CD14-positive monocyte (primary cell): ENCODE results near the gene MAGEL2. TPM values are rescaled to one million over a fixed set of nuclear protein-coding genes. Genes with fewer than 3 reads are reported as not detected.

ENCODE experiments used
- DNase-seq, 3 donors: peaks; one replicate each; pipeline ENCODE4 v3.0.0-alpha.2; 2011 to 2022
- H2AFZ ChIP-seq: 2 replicates; pipeline ENCODE4 v1.6.0; 2012; ENCODE audit warnings: mild to moderate bottlenecking, low read depth, low read length, inconsistent platforms; ENCODE audit not compliant: insufficient read depth, poor library complexity, severe bottlenecking
- H3K27ac ChIP-seq, 2 donors: 1 replicate in 1 of 2; 2 replicates in 1 of 2; pipeline ENCODE4 v1.5.1; 2012 to 2013; ENCODE audit warnings: low read length in 2 of 2, control low read depth in 1 of 2, inconsistent platforms in 1 of 2, low read depth in 1 of 2, mild to moderate bottlenecking in 1 of 2
- H3K27me3 ChIP-seq, 2 donors: one replicate each; pipeline versions ENCODE4 v1.6.0 to v1.6.1; 2011 to 2013; ENCODE audit warnings: low read length in 2 of 2; ENCODE audit not compliant: control insufficient read depth in 2 of 2, insufficient read depth in 2 of 2
- H3K36me3 ChIP-seq, 2 donors: replicated peaks in 1 of 2; 1 replicate in 1 of 2; 2 replicates in 1 of 2; pipeline versions ENCODE4 v1.5.1 to v1.6.1; 2012 to 2013; ENCODE audit warnings: low read length in 2 of 2, control low read depth in 1 of 2, inconsistent platforms in 1 of 2, mild to moderate bottlenecking in 1 of 2; ENCODE audit not compliant: insufficient read depth in 2 of 2, control insufficient read depth in 1 of 2
- H3K4me1 ChIP-seq, 2 donors: 1 replicate in 1 of 2; 2 replicates in 1 of 2; pipeline versions ENCODE4 v1.5.1 to v1.6.1; 2012 to 2013; ENCODE audit warnings: low read length in 2 of 2, control low read depth in 1 of 2, inconsistent platforms in 1 of 2, mild to moderate bottlenecking in 1 of 2, moderate library complexity in 1 of 2; ENCODE audit not compliant: insufficient read depth in 2 of 2, control insufficient read depth in 1 of 2
- H3K4me2 ChIP-seq: replicated peaks from 2 replicates; pipeline ENCODE3; 2012; ENCODE audit warnings: low read length, moderate library complexity, mild to moderate bottlenecking; ENCODE audit not compliant: poor library complexity, severe bottlenecking; ENCODE audit errors: extremely low read depth
- H3K4me3 ChIP-seq, 3 experiments: fragments of 200-600 bp in 1 of 3; sonication (generic) in 1 of 3; replicated peaks in 1 of 3; 1 replicate in 2 of 3; 2 replicates in 1 of 3; pipeline ENCODE4 v1.5.1; 2011 to 2013; ENCODE audit warnings: low read length in 3 of 3, mild to moderate bottlenecking in 3 of 3, control low read depth in 2 of 3, low read depth in 2 of 3, inconsistent platforms in 1 of 3, moderate library complexity in 1 of 3
- H3K79me2 ChIP-seq: 2 replicates; pipeline ENCODE4 v1.6.0; 2012; ENCODE audit warnings: mild to moderate bottlenecking, control low read depth, inconsistent platforms, low read length, moderate library complexity; ENCODE audit not compliant: insufficient read depth
- H3K9ac ChIP-seq: 2 replicates; pipeline ENCODE4 v1.6.0; 2017; ENCODE audit warnings: low read length, mild to moderate bottlenecking; ENCODE audit not compliant: insufficient read depth, poor library complexity, severe bottlenecking
- H3K9me3 ChIP-seq, 2 donors: replicated peaks in 1 of 2; 1 replicate in 1 of 2; 2 replicates in 1 of 2; pipeline versions ENCODE4 v1.5.1 to v1.6.1; 2012 to 2013; ENCODE audit warnings: low read length in 2 of 2, control low read depth in 1 of 2; ENCODE audit not compliant: control insufficient read depth in 1 of 2, insufficient read depth in 1 of 2
- H4K20me1 ChIP-seq: 2 replicates; pipeline ENCODE4 v1.6.0; 2012; ENCODE audit warnings: mild to moderate bottlenecking, low read length, control low read depth, moderate library complexity; ENCODE audit not compliant: insufficient read depth
- H3K27ac Mint-ChIP-seq, 7 donors: one replicate each; pipeline ENCODE4 v1.8.0; 2020; ENCODE audit warnings: mild to moderate bottlenecking in 7 of 7, mixed read lengths in 7 of 7, moderate library complexity in 6 of 7, inconsistent platforms in 2 of 7
- H3K27me3 Mint-ChIP-seq, 3 donors: one replicate each; pipeline ENCODE4 v1.8.0; 2021 to 2022; ENCODE audit warnings: low read depth in 3 of 3, mild to moderate bottlenecking in 3 of 3, mixed read lengths in 3 of 3, moderate library complexity in 3 of 3, inconsistent platforms in 1 of 3
- H3K36me3 Mint-ChIP-seq, 2 donors: one replicate each; pipeline ENCODE4 v1.8.0; 2020; ENCODE audit warnings: mixed read lengths in 2 of 2, inconsistent platforms in 1 of 2, mild to moderate bottlenecking in 1 of 2
- H3K4me1 Mint-ChIP-seq: one replicate; pipeline ENCODE4 v1.8.0; 2020; ENCODE audit warnings: mild to moderate bottlenecking, mixed read lengths
- H3K4me3 Mint-ChIP-seq, 2 donors: one replicate each; pipeline ENCODE4 v1.8.0; 2020; ENCODE audit warnings: mild to moderate bottlenecking in 2 of 2, mixed read lengths in 2 of 2, moderate library complexity in 1 of 2
- H3K9me3 Mint-ChIP-seq, 7 donors: one replicate each; pipeline ENCODE4 v1.8.0; 2020 to 2022; ENCODE audit warnings: mixed read lengths in 7 of 7, mild to moderate bottlenecking in 6 of 7, moderate library complexity in 6 of 7, inconsistent platforms in 2 of 7
- WGBS: methylation state at CpG from one replicate; pipeline ENCODE4 v1.1.5; 2013; ENCODE audit warnings: missing lambda C conversion rate; ENCODE audit not compliant: insufficient coverage; 5-methylcytosine and 5-hydroxymethylcytosine counted together
- intact Hi-C, 2 donors: fragments of 100-400 bp; cut with micrococcal nuclease; formaldehyde crosslinking; loops; one replicate each; pipeline versions ENCODE4 v1.15.0 to v1.15.1; 2023
- polyA plus RNA-seq, 3 donors: library from polyadenylated mRNA; depleted of rRNA in 1 of 3; unstranded in 2 of 3; stranded (reverse) in 1 of 3; fragments of 300-500 nt in 2 of 3; fragments of >200 nt in 1 of 3; fragmentation: Illumina TruSeq in 2 of 3; gene quantifications; 1 replicate in 2 of 3; 2 replicates in 1 of 3; pipeline ENCODE4 v1.2.3, GENCODE V29; 2012 to 2021
- TF ChIP-seq, protein P1 (sequence below): fragments of 200-600 bp; IDR thresholded peaks from one replicate; pipeline ENCODE4 v1.8.0; 2022; ENCODE audit warnings: antibody characterized with exemption, mild to moderate bottlenecking

The MAGEL2 gene
- polyA plus RNA-seq, 3 donors, result not detected

DNA sequence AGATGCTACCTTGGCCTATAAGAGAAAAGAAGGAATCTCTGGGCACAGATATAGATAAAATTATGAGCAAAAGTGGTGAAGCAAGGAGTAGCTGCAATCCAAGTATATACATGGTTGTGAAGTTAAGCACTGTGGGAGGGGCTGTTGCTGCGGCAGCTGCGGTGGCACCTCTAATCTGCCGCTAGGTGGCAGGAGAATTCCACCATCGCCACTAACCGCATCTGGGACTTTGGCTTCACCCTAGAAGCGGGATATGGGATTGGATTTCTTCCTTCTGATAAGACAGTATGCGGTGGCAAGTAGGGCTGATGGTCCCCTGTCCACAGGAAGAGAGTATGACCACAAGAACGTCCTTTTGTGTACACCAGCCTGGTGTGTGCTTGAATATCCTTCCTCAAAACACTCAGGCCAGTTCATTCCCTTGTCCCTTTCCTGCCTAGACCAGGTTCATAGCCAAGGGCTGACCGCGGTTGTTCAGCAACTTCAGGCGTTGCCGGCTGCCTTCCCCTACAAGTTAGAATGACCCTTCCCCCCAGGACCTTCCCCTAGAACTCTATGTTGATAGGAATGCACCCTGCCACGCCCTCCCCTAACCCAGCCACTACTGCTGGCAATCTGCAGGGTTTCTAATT is 5.1 kb downstream of the MAGEL2 start:
- Histone ChIP-seq H3K4me2 (no peak overlapping the region), H3K79me2 (no peaks in the 10 kb centered on the region), H3K27ac (no peak overlapping the region), H3K27me3 (peaks cover 0 to 5% of the 10 kb centered on the region in 2 donors), H3K9me3 (peaks cover 0 to 12% of the 10 kb centered on the region in 2 donors), H4K20me1 (no peaks in the 10 kb centered on the region), H3K4me1 (no peaks in the 10 kb centered on the region), H3K36me3 (no peaks in the 10 kb centered on the region), H3K4me3 (no peak overlapping the region), H3K9ac (no peak overlapping the region), H2AFZ (no peak overlapping the region)
- TF ChIP-seq, protein P1, sequence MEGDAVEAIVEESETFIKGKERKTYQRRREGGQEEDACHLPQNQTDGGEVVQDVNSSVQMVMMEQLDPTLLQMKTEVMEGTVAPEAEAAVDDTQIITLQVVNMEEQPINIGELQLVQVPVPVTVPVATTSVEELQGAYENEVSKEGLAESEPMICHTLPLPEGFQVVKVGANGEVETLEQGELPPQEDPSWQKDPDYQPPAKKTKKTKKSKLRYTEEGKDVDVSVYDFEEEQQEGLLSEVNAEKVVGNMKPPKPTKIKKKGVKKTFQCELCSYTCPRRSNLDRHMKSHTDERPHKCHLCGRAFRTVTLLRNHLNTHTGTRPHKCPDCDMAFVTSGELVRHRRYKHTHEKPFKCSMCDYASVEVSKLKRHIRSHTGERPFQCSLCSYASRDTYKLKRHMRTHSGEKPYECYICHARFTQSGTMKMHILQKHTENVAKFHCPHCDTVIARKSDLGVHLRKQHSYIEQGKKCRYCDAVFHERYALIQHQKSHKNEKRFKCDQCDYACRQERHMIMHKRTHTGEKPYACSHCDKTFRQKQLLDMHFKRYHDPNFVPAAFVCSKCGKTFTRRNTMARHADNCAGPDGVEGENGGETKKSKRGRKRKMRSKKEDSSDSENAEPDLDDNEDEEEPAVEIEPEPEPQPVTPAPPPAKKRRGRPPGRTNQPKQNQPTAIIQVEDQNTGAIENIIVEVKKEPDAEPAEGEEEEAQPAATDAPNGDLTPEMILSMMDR, result peak; percentile 78
- Mint-ChIP-seq H3K4me3 (no peak overlapping the region), H3K4me1 (no peaks in the 10 kb centered on the region), H3K27me3 (peaks cover 3 to 5% (median 3%) of the 10 kb centered on the region in 3 donors), H3K36me3 (no peaks in the 10 kb centered on the region), H3K27ac (no peak overlapping the region), H3K9me3 (peaks cover 0 to 4% (median 2%) of the 10 kb centered on the region in 7 donors)
- 0% methylated on average over 4 of the region's 13 CpGs for WGBS
- DNase-seq, result peak; percentile 1 to 17 (median 9)
- intact Hi-C loops, result loop anchor here (5.0 kb wide), 1 partner anchor 1860 kb away; no protein-coding TSS in a partner anchor

DNA sequence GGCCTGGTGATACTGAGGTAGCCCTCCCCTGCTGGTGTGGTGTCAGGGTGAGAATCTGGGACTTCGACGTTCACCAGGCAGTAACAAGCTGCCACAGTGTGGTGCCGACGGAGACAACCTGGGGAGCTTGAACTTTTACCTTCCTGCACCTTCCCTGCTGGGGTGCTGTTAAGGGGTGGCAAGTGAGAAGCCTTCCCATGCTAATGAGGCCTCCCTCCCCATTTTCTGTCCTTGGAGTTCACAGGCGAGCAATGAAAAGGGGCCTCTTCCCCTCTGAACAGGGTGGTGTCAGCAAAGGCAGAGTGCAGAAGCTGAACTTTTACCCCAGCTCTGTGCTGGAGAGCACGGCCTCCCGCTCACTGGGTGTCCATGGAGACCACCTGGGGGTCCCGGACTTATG is 13.5 kb downstream of the MAGEL2 start:
- no peak for DNase-seq
- intact Hi-C loops, result no loop called here
- H3K9ac ChIP-seq, result no peak overlapping the region

More for the DNA sequence above, 13.5 kb downstream of the MAGEL2 start:
- H3K4me2 ChIP-seq, result no peak overlapping the region
- H3K4me3 Mint-ChIP-seq, result no peak overlapping the region
- H3K27ac Mint-ChIP-seq, result no peak overlapping the region
- no peak overlapping the region for H2AFZ ChIP-seq
- H3K4me1 Mint-ChIP-seq, result no peaks in the 10 kb centered on the region
- 83% methylated on average over 2 of the region's 8 CpGs for WGBS
- TF ChIP-seq, protein P1, result no peak
- peaks cover 0 to 2% (median 0%) of the 10 kb centered on the region in 7 donors for H3K9me3 Mint-ChIP-seq
- H3K36me3 Mint-ChIP-seq, result no peaks in the 10 kb centered on the region
- H3K27me3 ChIP-seq, result no peaks in the 10 kb centered on the region
- no peak overlapping the region for H3K4me3 ChIP-seq
- peaks cover 0 to 1% (median 0%) of the 10 kb centered on the region in 3 donors for H3K27me3 Mint-ChIP-seq
- no peak overlapping the region for H3K27ac ChIP-seq
- no peaks in the 10 kb centered on the region for H3K9me3 ChIP-seq
- no peaks in the 10 kb centered on the region for H4K20me1 ChIP-seq
- no peaks in the 10 kb centered on the region for H3K36me3 ChIP-seq
- H3K4me1 ChIP-seq, result no peaks in the 10 kb centered on the region
- no peaks in the 10 kb centered on the region for H3K79me2 ChIP-seq
